Activated CD4-positive, alpha-beta T cell treated with anti-CD3 and anti-CD28 coated beads for 1 hour (primary cell): ENCODE results near the gene CNN3.

Experiments
- DNase-seq: peaks from one replicate; pipeline ENCODE4 v3.0.0-alpha.2; 2020

Gene CNN3

GRCh38 chr1:94852788-94853187 is 74.1 kb downstream of the CNN3 start:
- DNase-seq: no peak

GRCh38 chr1:94851571-94851970 is 75.3 kb downstream of the CNN3 start:
- DNase-seq: no peak
